ENCODE data around the gene ERGIC1. TPM values are rescaled to one million over a fixed set of nuclear protein-coding genes. Genes with fewer than 3 reads are reported as not detected.
A peak's percentile ranks its signal among the peaks of the same experiment; 100 is the strongest.
"Not testable (repeated sequence)": the region's sequence is repeated elsewhere in the genome, so short reads cannot be mapped to it uniquely, and the experiment has no call there.

The ERGIC1 gene
- total RNA-seq, 4 donors from 2014 or later, result 54.4 to 108 (median 88.0) TPM

- no peaks in the 10 kb centered on the region for H3K36me3 ChIP-seq
- H3K4me3 ChIP-seq, result no peak overlapping the region
- no peak for DNase-seq
- TF ChIP-seq CTCF (IDR thresholded peaks at IDR 0.05 in 4 of 5, conservative IDR thresholded peaks at IDR 0.05 in 1 of 5) (no peak), POLR2A (IDR thresholded peaks at IDR 0.05) (no peak)
- in situ Hi-C loops (cut with MboI; ENCODE audit: low sequenced_read_pairs in 4 of 4) (no loop called here), intact Hi-C loops (cut with DNase I; ENCODE audit: low total_unique reads) (no loop called here)
- no peaks in the 10 kb centered on the region for H3K9me3 ChIP-seq
- peaks cover 43 to 67% of the 10 kb centered on the region in 2 donors for H3K4me1 ChIP-seq
- H3K27me3 ChIP-seq, result no peaks in the 10 kb centered on the region
- no peak overlapping the region for H3K27ac ChIP-seq
- no peak for ATAC-seq
Measured at GRCh38 chr5:172845154-172845553, 11.1 kb downstream of the ERGIC1 start.

- in situ Hi-C loops (cut with MboI; ENCODE audit: low sequenced_read_pairs in 4 of 4), result no loop called here
- no peaks in the 10 kb centered on the region for H3K27me3 ChIP-seq
- no peaks in the 10 kb centered on the region for H3K9me3 ChIP-seq
- TF ChIP-seq CTCF (IDR thresholded peaks at IDR 0.05 in 4 of 5, conservative IDR thresholded peaks at IDR 0.05 in 1 of 5) (peak in 1 of 5 experiments; percentile 11), POLR2A (IDR thresholded peaks at IDR 0.05) (no peak)
- intact Hi-C loops (cut with DNase I; ENCODE audit: low total_unique reads), result no loop called here
- peak overlapping the region in 3 of 4 donors; percentile 5 to 76 (median 64) for H3K27ac ChIP-seq
- peaks cover 42 to 66% of the 10 kb centered on the region in 2 donors for H3K4me1 ChIP-seq
- no peak for DNase-seq
- no peak for ATAC-seq
- no peak overlapping the region for H3K4me3 ChIP-seq
- H3K36me3 ChIP-seq, result no peaks in the 10 kb centered on the region
Measured at GRCh38 chr5:172845576-172845975, 11.5 kb downstream of the ERGIC1 start.

- TF ChIP-seq CTCF (IDR thresholded peaks at IDR 0.05 in 4 of 5, conservative IDR thresholded peaks at IDR 0.05 in 1 of 5), result no peak
- TF ChIP-seq POLR2A (IDR thresholded peaks at IDR 0.05), result peak in 1 of 2 donors; percentile 16
- H3K4me3 ChIP-seq, result no peak overlapping the region
- DNase-seq, result no peak
- intact Hi-C loops (cut with DNase I; ENCODE audit: low total_unique reads), result no loop called here
- peaks cover 35 to 66% of the 10 kb centered on the region in 2 donors for H3K4me1 ChIP-seq
- H3K27me3 ChIP-seq, result no peaks in the 10 kb centered on the region
- H3K36me3 ChIP-seq, result no peaks in the 10 kb centered on the region
- peak; percentile 75 to 80 for ATAC-seq
- in situ Hi-C loops (cut with MboI; ENCODE audit: low sequenced_read_pairs in 4 of 4), result no loop called here
- H3K27ac ChIP-seq, result peak overlapping the region; percentile 61 to 76 (median 69)
- no peaks in the 10 kb centered on the region for H3K9me3 ChIP-seq
Measured at GRCh38 chr5:172846249-172846648, 12.2 kb downstream of the ERGIC1 start.

- in situ Hi-C loops (cut with MboI; ENCODE audit: low sequenced_read_pairs in 4 of 4) (no loop called here), intact Hi-C loops (cut with DNase I; ENCODE audit: low total_unique reads) (no loop called here)
- no peaks in the 10 kb centered on the region for H3K36me3 ChIP-seq
- no peaks in the 10 kb centered on the region for H3K27me3 ChIP-seq
- H3K9me3 ChIP-seq, result no peaks in the 10 kb centered on the region
- H3K27ac ChIP-seq, result peak overlapping the region; percentile 61 to 76 (median 69)
- H3K4me3 ChIP-seq, result no peak overlapping the region
- ATAC-seq, result peak; percentile 26 to 37
- peaks cover 31 to 66% of the 10 kb centered on the region in 2 donors for H3K4me1 ChIP-seq
- TF ChIP-seq CTCF (IDR thresholded peaks at IDR 0.05 in 4 of 5, conservative IDR thresholded peaks at IDR 0.05 in 1 of 5) (no peak), POLR2A (IDR thresholded peaks at IDR 0.05) (no peak)
- no peak for DNase-seq
Measured at GRCh38 chr5:172846677-172847076, 12.6 kb downstream of the ERGIC1 start.

GRCh38 chr5:172847584-172847983 is 13.5 kb downstream of the ERGIC1 start:
- Histone ChIP-seq H3K4me1 (peaks cover 29 to 72% of the 10 kb centered on the region in 2 donors), H3K27ac (peak overlapping the region in 3 of 4 donors; percentile 27 to 74 (median 61))
- DNase-seq; H3K9me3 ChIP-seq; H3K36me3 ChIP-seq; intact Hi-C loops (cut with DNase I; ENCODE audit: low total_unique reads); ATAC-seq; H3K27me3 ChIP-seq; in situ Hi-C loops (cut with MboI; ENCODE audit: low sequenced_read_pairs in 4 of 4); H3K4me3 ChIP-seq: not testable (repeated sequence)
